PFSK-1 (cell line): Measurements from ENCODE around the gene FAM185A.

Experiments used
- POLR2AphosphoS5 ChIP-seq: IDR thresholded peaks from 2 replicates; pipeline ENCODE4 v1.6.1; 2012; ENCODE audit warnings: low read depth, mild to moderate bottlenecking, control low read depth, low read length, moderate library complexity
- REST ChIP-seq, 2 experiments: IDR thresholded peaks; 2 replicates each; pipeline versions ENCODE4 v1.6.1 to v1.8.0; 2011 to 2012; ENCODE audit warnings: low read depth in 2 of 2, low read length in 2 of 2, control low read depth in 1 of 2, inconsistent platforms in 1 of 2, mild to moderate bottlenecking in 1 of 2, moderate library complexity in 1 of 2; ENCODE audit not compliant: insufficient read depth in 1 of 2
- SIN3A ChIP-seq: IDR thresholded peaks from 2 replicates; pipeline ENCODE4 v1.6.1; 2012; ENCODE audit warnings: mild to moderate bottlenecking, low read length, moderate library complexity, borderline replicate concordance; ENCODE audit not compliant: insufficient read depth
- TAF1 ChIP-seq: IDR thresholded peaks from 2 replicates; pipeline ENCODE4 v1.6.1; 2012; ENCODE audit warnings: low read length, control low read depth, borderline replicate concordance; ENCODE audit not compliant: insufficient read depth

DNA sequence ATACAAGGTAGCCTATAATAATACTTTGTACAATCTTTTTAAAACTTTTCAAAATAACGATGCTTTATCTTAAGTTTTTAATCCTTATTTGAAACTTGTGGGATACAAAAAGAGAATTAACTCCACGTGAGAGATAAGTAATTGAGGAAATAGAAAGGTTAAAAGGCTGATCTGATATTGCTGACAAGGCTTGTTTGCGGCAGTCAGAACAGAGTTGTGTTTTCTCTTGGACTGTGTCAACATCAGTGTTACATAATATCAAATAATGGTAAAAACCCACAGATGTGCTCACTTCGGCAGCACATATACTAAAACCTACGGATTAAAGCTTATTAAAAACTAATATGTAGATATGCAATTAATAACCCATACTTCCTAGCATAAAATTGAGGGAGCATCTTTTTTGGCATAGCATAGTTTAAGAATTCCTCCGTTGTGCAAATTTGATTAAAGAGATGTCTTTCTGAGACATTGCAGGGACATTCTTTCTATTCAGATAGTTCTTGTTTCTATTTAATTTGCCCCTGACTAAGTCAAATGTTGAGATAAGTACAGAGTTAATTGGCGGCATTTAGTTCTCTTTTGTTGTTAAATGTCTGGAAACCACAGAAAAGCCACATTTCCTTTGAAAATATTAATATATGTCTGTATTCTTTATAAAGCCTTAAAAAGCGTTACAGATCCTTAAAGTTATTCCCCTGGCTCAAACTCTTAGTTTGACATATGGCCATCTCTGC is 63.3 kb downstream of the FAM185A start:
- TF ChIP-seq POLR2AphosphoS5 (no peak), SIN3A (no peak), REST (IDR thresholded peaks at IDR 0.05; ENCODE audit: insufficient read depth in 1 of 2, low read depth in 2 of 2, low read length in 2 of 2) (no peak), TAF1 (no peak)
